GM18511 (cell line): ENCODE results near the gene PGM5.

Experiments
- ATAC-seq: cut with Tn5 transposase; IDR thresholded peaks from one replicate; pipeline ENCODE4 v1.9.1; 2021; ENCODE audit warnings: mild to moderate bottlenecking, moderate library complexity; ENCODE audit not compliant: unreplicated experiment

The PGM5 gene

DNA sequence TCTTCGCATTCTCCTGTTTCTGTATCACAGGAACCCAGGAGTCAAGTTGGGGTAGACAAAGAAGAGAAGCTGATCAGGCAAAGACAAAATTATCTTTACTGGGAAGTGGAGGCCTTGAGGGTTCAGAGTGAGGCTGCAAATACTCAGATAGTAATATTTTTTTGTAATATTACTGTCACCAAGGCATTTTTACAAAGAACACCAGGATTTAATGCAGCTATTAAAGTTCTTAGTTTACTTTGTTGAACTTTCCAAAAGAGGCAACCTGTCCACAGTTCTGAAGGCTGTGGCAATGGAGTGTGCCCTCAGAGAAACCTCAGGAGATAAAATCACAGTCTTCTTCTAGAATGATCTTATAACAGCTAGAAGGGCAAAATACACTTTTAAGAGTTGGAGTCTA, 74.9 kb downstream of the PGM5 start:
- ATAC-seq: no peak

DNA sequence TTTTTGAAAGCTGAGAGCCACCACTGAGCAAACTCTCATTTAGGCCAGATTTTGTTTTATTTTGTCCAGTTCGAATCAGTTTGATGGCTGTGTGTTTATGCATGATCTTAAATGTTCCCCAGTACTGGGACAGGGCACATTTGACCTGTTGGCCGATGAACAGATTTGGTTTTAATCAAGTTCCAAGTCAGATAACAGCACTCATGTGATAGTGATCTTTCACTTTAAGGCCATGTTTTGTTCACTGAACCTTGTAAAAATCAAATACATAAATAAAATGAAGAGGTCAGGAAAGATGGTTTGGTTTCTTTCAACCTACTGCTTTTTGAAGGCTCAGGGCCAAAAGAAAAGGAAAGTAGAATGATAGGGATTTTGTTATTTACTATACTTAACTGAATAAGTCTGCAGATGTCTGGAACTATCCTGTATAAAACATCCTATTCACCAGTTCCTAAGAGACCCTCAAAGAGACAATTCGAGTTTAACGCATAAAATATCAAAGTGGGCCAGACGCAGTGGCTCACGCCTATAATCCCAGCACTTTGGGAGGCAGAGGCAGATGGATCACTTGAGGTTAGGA, 77.2 kb downstream of the PGM5 start:
- ATAC-seq: no peak

DNA sequence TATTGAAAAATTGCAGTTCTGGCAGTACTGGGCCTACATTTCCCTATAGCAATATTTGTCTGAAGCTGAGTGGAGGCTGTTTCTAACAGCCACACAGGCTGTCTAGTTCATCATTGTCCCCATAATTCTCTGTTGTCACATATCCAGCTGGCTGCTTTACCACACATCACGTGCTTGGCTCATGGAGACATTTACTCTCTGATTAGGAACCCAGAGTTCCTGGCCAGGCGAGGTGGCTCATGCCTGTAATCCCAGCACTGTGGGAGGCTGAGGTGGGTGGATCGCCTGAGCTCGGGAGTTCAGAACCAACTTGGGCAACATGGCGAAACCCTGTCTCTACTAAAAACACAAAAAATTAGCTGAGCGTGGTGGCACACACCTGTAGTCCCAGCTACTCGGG, 81.4 kb downstream of the PGM5 start:
- no peak for ATAC-seq

DNA sequence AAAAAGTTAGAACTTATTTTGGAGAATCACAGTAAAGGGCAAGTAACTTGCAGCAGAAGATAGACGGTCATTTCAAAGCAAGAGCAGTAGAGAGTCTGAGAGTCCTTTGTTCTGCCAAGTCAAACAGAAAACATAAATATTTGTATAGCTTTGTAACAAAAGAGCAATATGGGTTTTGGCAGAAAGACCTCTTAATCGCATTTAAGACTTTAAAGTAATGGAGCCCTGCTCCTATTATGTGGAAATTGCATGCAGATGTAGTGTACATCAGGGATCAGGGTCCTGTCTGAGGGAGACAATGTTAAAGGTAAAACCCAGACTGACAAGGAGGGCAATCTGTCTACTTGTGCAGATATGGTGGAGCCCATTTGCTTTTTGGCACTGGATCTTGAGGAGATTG, 87.2 kb downstream of the PGM5 start:
- no peak for ATAC-seq

DNA sequence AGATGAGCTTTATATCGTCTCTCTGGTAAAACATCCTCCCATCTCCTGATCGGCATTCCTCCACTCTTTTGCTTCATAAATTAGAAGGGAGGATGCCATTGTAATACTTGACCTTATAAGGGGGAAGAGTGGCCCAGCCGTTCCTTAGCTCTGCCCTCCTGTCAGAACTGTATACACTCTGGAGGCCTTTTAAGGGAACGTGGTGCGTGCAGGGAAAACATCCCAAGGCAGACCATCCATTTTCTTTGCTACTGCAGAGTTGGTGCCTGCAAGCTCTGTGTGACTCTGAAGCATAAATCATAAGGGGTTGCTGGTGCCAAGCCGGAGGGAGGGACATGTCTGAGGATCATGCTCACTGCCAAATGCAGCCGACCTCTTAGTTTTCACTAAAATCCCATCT, 90.4 kb downstream of the PGM5 start:
- no peak for ATAC-seq

DNA sequence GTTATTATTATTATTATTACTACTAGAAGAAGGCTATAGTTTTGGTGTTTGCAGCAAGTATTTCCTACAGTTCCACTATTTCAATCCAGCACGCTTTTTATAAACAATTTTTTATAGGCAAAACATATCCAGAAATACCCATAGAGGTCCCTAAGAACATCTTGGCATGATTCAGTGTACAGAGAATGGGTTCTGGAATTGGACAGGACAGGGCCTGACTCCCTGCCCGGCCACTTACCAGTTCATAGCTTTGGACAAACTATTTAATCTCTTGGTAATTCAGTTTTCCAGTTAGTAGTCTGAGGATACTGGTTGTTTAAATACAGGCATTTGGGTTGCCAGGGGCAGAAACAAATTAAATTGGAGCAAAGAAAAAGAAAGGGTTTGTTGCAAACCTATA, 91.2 kb downstream of the PGM5 start:
- no peak for ATAC-seq

DNA sequence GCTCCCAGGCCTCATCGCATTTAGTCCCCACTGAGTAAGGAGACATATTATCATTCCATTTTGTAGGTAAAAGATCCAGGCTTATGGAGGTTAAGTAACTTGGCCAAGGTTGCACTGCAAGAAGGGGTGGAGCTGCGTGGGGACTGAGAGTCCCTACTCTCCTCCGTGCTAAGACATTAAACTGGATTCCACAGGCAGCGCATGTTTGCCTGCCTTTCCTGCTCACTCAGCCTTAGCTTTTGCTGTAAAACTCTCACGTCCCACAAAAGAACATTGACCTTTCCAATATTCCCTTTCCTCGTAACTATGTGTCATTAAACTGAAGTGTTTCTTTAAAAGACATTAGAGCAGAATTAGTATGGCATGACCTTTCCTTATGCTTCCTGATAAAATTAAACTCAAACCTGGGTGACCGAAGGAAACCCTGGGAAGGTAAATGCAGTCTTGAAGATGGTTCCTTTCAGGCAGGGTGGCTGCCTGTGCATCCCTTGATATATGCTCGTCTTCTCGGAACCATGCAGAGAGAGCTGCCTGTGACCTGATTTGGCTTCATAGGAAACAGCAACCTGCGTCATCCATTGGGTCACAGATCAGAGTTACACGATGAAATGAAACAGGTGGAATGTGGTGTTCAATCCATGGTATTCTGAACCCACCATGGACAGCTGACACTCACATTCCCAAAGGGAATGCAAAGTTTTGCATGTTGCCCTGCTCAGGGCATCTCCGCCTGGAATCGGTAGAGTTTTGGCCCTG, 98.3 kb downstream of the PGM5 start:
- ATAC-seq: no peak

DNA sequence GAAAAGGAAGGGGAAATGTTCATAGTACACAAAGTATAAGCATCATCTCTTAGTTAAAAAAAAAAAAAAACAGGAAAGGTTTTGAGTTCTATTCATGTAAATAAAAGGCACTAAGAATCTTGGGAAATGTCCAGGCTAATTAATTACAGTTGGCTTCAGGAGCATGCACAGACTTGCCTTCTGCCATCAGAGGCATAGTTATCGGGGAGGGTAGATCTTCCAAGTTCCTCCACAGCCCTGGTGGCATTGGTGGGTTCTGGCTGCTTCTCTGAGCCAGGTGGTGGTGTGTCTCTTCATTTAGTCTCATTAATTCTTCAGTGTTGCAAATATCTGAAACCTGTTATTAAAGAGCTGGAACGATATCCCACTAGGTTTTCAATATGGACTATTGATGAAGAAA, 99.0 kb downstream of the PGM5 start:
- no peak for ATAC-seq

DNA sequence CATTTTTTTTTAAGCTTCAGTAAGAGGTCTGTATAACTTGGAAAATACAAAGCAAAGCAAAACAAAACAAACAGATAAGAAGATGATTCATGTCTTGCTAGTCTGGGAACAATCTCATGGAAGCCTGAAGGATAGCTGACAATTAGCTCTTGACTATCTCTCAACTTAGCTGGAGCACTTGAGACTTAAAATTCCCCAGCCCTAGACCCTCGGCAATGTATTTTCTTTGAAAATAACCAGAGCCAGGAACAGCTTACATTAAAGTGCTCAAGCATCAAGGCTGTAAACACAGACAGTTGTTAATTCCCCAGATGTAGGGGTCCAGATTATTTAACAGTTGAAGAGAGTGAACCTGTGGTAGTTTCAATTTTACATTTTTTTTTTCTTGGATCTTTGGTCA, 101.4 kb downstream of the PGM5 start:
- no peak for ATAC-seq

DNA sequence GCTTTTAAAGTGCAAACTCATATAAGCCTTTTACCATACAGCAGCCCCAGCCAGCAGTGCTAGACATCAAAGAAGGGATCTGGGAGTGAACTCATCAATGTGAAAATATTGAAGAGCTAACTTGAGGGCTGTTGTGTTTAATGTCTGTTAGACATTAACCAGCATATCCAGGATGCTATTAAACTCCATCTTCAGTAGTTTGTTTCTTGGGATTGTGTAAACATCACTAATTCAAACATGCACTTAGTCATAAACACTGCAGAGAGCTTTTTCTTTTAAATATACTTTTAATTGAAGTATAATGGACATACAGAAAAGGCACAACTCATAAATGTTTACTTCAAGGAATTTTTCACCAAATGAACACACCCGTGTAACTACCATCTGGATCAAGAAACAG, 102.5 kb downstream of the PGM5 start:
- no peak for ATAC-seq

DNA sequence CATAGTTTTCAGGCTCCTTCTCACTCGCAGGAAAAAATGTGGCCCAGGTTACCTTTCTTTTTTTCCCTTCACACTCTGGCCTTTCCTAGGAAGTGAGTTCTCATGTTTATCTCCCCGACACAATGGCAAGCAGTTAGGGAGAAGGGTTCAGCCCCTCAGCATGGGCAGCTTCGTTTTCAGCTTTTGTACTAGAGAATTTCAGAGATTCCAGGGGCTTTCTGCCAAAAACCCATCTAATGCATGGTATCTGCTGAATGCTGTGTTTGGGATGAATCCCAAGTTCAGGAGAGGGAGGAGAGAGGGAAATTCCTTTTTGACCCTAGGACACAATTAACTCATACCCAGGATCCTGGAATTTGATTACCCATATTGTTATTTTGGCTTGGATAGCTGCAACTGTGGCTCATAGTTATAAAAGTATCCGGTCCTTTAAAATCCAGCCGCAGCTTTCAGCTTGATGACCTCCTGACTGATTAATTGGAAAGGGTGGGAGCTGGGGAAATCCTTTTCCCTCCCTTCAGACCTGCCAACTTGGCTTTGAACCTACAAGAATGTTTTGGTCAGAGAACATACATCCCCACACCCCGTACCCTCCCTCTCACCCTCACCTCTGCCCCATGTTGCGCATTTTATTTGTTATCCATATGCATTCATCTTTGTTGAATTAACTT, 105.8 kb downstream of the PGM5 start:
- no peak for ATAC-seq

DNA sequence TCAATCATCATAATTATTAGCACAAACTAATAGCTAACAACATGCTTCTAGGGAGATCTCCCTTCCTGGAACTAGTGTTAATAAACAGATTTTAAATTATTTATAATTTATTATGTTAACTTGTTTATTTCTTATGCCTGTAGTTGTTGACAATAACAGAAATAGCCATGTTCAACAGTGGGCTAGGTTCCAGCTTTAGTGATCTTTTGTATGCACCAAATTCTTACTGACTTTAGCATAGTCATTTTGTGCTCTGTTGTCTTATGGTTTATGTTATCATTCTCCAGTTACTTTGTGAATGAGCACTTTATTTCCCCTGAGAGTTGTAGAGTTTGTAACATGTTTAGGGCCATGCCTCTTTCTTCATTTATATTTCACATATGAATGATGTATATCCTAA, 113.7 kb downstream of the PGM5 start:
- ATAC-seq: no peak

DNA sequence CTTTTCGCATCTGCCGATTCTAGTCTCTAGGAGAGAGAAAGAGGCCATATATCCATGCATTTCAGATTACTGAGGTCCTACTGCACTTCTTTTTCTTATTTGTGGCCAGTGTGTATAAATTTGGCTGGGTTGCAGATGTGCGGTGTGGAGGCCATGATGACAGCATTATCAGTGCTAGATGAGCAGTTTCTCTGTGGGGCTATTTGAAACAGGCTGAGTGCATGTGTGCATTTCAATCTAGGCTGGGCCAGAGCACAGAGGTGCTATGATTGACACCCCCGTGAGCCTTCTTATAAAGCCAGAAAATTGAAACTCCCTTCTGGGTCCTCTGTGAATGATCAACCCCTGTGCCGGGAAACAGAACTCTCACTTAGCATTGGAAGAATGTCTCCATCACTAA, 114.2 kb downstream of the PGM5 start:
- no peak for ATAC-seq

DNA sequence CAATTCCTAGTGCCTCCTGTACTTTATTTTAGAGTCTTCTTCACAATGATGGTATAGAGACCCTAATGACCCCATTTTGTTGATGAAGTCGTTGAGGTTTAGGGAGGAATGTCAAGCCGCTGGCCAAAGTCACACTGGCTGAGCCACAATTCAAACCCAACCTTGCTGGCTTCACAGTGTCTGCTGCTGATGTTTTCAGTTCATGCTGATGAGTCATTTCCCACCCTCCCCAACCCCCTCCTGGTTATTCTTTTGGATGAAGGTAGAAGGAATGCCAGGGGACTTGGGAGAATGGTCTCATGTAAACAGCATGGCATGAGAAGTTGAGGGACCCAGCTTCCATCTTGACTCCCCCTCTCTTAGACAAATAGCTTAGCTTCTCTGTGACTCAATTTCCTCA, 115.7 kb downstream of the PGM5 start:
- no peak for ATAC-seq

DNA sequence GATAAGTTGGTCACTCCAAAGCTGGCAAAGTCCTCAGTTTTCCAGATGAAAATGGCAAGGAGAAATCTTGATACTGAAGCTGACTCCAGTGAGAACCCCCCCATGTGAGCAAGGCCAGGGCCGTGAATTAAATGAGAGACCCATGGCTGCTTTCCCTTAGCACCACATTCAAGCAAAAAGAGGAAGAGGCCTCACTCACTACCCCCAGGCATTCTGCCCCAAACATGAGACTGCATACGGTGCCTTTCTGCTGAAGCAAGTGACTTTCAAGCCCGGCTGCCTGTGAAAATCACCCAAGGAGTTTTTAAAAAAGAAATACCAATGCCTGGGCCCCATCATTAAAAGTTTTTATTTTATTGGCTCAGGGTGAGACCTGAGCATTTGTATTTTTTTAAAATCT, 117.4 kb downstream of the PGM5 start:
- ATAC-seq: no peak

DNA sequence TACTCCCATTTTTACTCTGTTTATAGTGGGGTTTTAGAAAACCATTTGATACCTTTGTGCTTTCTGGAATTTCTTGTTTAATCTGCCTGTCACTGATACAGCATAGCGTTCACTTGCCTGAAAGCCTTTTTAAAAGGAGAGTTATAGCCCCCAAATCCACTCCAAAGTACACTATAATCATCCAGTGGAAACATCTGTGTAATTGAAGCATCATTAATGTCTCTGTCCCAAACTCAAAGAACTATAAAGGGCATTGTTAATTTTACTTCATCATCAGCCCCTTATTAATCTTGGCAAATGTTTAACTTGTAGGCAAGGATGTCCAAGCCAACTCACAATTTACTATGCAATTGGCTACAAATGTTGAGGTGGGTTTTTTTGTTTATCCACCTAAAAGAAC, 120.0 kb downstream of the PGM5 start:
- no peak for ATAC-seq

DNA sequence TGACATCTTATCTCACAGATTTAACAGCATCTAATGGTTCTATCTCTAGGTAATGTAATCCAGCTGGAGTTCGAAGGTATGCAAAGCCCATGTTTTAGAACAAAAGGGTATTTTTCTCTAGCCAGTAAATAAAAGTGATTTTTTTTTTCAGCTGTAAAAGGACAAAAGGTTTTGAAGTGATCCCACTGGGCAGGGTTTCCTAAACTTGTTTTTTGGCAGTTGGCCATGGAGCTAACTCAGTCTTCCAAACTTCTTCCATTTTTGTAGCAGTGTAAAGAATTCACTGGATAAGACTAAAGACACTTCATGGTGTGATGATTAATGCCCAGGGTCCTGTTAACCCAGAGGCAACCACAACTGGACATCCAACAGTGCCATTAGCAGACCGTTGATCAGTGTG, 120.4 kb downstream of the PGM5 start:
- no peak for ATAC-seq

DNA sequence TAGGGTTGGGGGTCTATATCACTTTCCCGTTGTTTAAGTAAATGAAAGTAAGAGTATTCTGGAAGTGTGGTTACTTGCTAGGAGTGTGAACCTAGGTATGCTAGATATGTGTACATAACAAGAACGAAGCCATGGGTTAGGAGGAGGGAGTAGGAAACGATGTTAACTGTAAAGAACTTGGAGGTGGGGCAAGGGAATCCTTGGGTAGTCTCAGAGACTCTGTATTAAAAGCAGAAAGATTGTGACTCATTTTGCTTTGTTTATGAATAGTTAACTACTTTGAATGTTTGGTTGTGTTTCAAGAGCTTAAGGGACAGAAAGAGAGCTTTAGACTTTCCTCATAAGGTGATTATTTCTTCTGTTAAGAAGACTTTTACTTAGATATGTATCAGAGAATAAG, 124.4 kb downstream of the PGM5 start:
- no peak for ATAC-seq

DNA sequence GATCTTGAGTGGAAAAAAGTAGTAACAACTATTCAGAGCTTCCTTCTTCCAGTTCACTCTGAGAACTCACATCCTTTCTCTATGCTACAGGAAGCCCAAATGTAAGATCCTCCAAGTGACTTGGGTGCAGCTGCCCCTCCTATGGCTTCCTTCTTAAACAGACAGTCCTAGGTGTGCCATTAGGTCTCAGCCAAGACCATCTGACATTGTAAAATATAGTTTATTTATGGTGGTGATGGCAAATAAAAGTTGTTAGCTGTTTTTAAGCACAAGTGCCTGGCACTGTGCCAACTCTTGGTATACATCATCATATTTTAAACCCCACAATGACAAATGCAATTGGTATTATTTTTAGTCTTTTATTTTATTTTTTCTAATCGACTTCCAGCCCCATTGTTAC, 126.1 kb downstream of the PGM5 start:
- ATAC-seq: no peak

DNA sequence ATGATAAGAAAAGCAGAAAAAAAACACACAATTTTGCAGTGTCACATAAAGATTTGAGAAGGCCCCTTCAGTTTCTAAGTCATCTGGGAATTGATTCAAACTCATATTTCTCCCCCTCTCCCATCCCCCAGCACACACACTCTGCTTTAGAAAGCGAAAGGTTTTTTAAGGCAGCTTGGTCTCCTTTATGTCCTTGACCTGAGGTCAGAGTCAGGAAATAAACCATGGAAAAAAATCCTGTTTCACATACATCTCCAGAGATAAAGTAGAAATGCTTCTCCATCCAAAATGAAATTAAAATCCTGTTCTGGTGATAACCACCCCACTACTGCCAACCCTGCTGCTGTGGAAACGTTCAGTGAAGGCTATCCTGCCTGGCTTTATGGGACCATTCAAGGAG, 131.7 kb downstream of the PGM5 start:
- ATAC-seq: no peak

DNA sequence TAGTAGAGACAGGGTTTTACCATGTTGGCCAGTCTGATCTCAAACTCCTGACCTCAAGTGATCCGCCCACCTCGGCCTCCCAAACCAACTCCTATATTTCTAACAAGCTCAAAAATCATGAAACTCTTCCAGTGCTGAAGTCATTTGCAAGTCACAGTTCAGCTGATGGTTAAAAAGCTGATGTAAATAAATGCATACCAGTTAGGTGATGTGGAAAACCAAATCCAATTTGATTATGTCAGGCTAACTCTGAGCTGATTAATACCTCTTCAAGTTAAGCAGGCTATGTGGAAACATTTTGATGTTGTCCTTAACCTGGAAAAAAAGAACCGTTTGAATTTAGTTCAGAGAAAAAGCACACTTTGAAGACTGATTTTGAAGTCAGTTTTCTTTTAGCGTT, 133.2 kb downstream of the PGM5 start:
- ATAC-seq: no peak

DNA sequence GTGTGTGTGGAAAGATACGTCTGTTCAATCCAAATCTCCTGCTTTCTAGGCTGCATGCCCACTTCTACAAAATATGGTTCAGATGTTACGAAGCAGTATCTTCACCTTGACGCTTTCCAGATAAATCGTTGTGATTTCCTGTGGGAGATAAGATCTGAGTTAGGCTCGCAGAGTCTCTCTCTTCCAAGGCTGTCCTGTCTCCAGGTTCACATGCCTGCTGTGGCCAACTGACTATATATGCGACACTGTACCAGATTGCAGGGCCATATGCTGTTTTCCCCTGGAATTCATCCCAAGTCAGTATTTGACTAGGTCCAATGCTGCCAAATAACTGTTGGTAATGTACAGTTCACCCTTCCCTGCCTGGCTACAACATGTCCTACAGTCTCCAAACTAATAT, 136.4 kb downstream of the PGM5 start:
- no peak for ATAC-seq

DNA sequence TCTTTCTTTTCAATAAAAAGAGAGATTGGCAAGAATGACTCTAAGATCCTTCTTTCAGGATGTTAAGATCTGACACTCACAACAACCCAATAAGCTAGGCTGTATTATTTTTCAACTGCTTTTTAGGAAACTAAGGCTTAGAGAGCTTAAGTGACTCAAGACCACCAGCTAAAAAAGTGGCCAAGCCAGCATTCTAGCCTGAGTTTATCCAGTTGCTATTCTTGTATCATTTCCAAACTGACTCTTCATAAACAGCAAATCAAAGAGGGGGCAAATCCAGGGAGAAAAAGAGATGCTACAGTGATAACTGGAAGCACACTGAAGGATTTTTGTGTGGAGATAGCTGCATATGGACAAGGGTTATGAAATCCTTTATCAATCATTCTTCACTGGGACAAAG, 137.1 kb downstream of the PGM5 start:
- no peak for ATAC-seq
